GM18517 (cell line): ENCODE data around the gene SNED1.
"Not testable (repeated sequence)": the region's sequence is repeated elsewhere in the genome, so short reads cannot be mapped to it uniquely, and the experiment has no call there.

Experiments
- ATAC-seq: cut with Tn5 transposase; IDR thresholded peaks from one replicate; pipeline ENCODE4 v1.9.1; 2021; ENCODE audit warnings: mild to moderate bottlenecking, moderate library complexity; ENCODE audit not compliant: unreplicated experiment

Gene SNED1

GRCh38 chr2:241104611-241105010 lies 106.2 kb downstream of the SNED1 start:
- not testable (repeated sequence) for ATAC-seq

GRCh38 chr2:241105641-241106040 lies 107.2 kb downstream of the SNED1 start:
- no peak for ATAC-seq

GRCh38 chr2:241107031-241107783 lies 108.8 kb downstream of the SNED1 start:
- ATAC-seq = no peak

GRCh38 chr2:241108271-241109209 lies 110.1 kb downstream of the SNED1 start:
- ATAC-seq = no peak

- ATAC-seq = no peak
Observed at GRCh38 chr2:241109210-241110088, 111.0 kb downstream of the SNED1 start.

- no peak for ATAC-seq
Observed at GRCh38 chr2:241110089-241110606, 111.7 kb downstream of the SNED1 start.

- ATAC-seq = peak; percentile 34
Observed at GRCh38 chr2:241110607-241111439, 112.4 kb downstream of the SNED1 start.

GRCh38 chr2:241111440-241111805 lies 113.0 kb downstream of the SNED1 start:
- peak; percentile 44 for ATAC-seq

GRCh38 chr2:241112046-241112445 lies 113.6 kb downstream of the SNED1 start:
- ATAC-seq = no peak

- no peak for ATAC-seq
Observed at GRCh38 chr2:241112592-241112991, 114.2 kb downstream of the SNED1 start.

GRCh38 chr2:241114836-241115235 lies 116.4 kb downstream of the SNED1 start:
- no peak for ATAC-seq

- no peak for ATAC-seq
Observed at GRCh38 chr2:241115361-241115760, 116.9 kb downstream of the SNED1 start.

- ATAC-seq = no peak
Observed at GRCh38 chr2:241116606-241117560, 118.5 kb downstream of the SNED1 start.

GRCh38 chr2:241118737-241119505 lies 120.5 kb downstream of the SNED1 start:
- no peak for ATAC-seq

GRCh38 chr2:241120440-241120839 lies 122.0 kb downstream of the SNED1 start:
- no peak for ATAC-seq

GRCh38 chr2:241121008-241121407 lies 122.6 kb downstream of the SNED1 start:
- no peak for ATAC-seq

GRCh38 chr2:241122376-241123002 lies 124.1 kb downstream of the SNED1 start:
- ATAC-seq = no peak
